ENCODE measurements around the gene NDUFS2.

The NDUFS2 gene

DNA sequence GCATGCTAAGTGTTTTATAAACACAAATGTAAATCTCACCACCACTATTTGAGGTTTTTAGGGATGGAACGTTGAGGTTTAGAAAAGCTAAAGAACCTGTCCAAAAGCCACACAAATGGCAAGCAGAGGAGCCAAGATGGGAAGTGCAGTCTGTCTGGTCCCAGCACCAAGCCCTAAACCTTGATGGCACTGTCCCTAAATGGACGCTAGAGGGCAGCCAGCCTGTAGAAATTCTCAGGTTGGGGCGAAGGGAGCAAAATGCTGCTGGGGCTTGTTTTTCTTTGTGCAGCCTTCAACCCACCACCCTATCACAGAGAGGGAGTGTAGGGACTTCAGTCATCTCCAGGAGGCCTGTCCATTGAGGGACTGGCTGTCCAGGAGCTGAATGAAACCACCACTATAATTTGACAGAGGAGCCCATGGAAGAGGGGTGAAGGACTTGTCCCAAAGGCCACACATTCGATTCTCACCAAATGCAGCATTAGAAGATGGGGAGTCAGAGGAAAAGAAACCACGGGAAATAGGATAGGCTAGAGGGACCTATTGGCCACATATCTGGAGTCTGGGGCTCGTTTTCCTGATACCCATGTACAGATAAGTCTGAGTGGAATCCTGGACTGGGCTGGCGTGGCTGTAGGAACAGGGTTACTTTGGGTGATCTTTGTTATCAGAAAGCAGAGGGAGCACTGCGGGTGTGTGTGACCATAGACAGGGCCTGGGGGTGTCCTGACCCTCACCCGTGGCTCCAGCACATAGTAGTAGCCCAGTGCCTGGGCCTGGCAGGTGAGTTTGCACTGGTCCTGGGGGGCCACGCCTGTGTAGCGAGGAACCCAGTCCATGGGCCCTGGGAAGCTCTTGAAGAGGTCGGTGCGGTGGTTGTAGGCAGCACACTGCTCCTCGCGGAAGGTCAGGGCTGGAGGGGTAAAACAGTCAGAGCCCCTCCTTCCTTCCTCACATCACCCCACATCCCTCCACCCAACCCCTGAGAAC, 9.4 kb upstream of the NDUFS2 start:
- peak; percentile 72 for TF ChIP-seq RAD21 (IDR thresholded peaks at IDR 0.05; ENCODE audit: low read depth)
- TF ChIP-seq CEBPB (IDR thresholded peaks at IDR 0.05) = no peak
- TF ChIP-seq, protein P1, sequence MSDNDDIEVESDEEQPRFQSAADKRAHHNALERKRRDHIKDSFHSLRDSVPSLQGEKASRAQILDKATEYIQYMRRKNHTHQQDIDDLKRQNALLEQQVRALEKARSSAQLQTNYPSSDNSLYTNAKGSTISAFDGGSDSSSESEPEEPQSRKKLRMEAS (IDR thresholded peaks at IDR 0.05) = no peak

DNA sequence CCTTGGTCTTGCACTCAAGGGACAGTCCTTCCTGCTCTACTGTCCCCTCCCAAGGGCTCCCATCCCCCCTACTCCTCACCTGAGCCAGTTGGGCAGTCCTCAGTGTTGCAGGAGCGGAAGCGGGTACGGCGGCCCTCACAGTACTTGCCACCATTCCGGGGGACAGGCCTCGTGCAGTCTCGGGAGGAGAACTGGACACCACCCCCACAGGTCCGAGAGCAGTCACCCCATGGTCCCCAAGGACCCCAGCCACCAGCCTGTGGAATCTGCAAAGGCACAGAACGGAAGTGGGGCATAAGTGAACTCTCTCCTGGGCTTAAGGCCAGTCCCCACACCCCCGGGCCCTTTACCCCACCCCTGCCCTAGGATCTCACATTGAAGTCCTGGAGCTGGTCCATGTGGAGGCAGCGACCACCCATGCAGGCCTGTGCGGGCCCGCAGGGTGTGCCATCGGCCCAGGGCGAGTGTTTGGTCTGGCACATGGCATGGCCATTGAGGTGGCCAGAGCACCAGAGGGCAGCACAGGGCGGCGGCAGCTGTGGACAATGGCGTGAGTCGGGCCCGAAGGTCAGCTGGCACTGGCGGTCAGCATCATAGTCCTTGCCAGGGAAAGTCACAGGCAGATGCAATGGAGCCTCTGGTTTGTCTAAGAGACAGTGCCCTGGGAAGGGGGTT, 8.5 kb upstream of the NDUFS2 start:
- TF ChIP-seq, protein P1 (IDR thresholded peaks at IDR 0.05) = no peak
- no peak for TF ChIP-seq ZBTB7A (IDR thresholded peaks at IDR 0.05; ENCODE audit: low read depth)

DNA sequence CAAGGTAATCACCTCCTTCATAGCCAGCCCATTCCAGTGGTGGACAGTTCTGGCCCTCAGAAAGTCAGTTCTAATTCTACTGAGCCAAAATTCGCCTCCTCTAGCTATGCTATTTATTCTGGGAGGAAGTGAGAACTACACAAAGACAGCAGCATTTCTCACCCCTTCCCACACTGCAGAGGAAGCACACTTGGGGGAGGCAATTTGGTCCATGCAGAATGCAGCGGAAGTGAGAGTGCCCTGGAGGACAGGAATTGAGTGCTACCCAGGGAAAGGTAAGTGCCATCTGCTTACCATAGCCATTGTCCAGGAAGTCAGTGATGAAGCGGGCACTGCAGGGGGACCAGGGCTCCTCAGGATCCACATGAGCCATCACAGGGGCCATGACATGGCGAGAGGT, 7.0 kb upstream of the NDUFS2 start:
- TF ChIP-seq CREB1 (IDR thresholded peaks at IDR 0.05; ENCODE audit: low read depth) = no peak
- TF ChIP-seq YY1 (IDR thresholded peaks at IDR 0.05; ENCODE audit: low read depth) = no peak
- TF ChIP-seq TAF1 (IDR thresholded peaks at IDR 0.05; ENCODE audit: low read depth) = no peak
- TF ChIP-seq, protein P1 (IDR thresholded peaks at IDR 0.05) = no peak
- TF ChIP-seq NFIC (IDR thresholded peaks at IDR 0.05) = no peak
- TF ChIP-seq, protein P2, sequence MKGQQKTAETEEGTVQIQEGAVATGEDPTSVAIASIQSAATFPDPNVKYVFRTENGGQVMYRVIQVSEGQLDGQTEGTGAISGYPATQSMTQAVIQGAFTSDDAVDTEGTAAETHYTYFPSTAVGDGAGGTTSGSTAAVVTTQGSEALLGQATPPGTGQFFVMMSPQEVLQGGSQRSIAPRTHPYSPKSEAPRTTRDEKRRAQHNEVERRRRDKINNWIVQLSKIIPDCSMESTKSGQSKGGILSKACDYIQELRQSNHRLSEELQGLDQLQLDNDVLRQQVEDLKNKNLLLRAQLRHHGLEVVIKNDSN (IDR thresholded peaks at IDR 0.05) = no peak
- TF ChIP-seq ZBTB7A (IDR thresholded peaks at IDR 0.05; ENCODE audit: low read depth) = no peak
- TF ChIP-seq EP300 (IDR thresholded peaks at IDR 0.05; ENCODE audit: borderline replicate concordance) = no peak
- TF ChIP-seq TEAD4 (IDR thresholded peaks at IDR 0.05) = no peak
- TF ChIP-seq EGR1 (IDR thresholded peaks at IDR 0.05) = no peak
- TF ChIP-seq, protein P3, sequence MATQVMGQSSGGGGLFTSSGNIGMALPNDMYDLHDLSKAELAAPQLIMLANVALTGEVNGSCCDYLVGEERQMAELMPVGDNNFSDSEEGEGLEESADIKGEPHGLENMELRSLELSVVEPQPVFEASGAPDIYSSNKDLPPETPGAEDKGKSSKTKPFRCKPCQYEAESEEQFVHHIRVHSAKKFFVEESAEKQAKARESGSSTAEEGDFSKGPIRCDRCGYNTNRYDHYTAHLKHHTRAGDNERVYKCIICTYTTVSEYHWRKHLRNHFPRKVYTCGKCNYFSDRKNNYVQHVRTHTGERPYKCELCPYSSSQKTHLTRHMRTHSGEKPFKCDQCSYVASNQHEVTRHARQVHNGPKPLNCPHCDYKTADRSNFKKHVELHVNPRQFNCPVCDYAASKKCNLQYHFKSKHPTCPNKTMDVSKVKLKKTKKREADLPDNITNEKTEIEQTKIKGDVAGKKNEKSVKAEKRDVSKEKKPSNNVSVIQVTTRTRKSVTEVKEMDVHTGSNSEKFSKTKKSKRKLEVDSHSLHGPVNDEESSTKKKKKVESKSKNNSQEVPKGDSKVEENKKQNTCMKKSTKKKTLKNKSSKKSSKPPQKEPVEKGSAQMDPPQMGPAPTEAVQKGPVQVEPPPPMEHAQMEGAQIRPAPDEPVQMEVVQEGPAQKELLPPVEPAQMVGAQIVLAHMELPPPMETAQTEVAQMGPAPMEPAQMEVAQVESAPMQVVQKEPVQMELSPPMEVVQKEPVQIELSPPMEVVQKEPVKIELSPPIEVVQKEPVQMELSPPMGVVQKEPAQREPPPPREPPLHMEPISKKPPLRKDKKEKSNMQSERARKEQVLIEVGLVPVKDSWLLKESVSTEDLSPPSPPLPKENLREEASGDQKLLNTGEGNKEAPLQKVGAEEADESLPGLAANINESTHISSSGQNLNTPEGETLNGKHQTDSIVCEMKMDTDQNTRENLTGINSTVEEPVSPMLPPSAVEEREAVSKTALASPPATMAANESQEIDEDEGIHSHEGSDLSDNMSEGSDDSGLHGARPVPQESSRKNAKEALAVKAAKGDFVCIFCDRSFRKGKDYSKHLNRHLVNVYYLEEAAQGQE (IDR thresholded peaks at IDR 0.05; ENCODE audit: low read depth) = no peak
- TF ChIP-seq FOXM1 (IDR thresholded peaks at IDR 0.05; ENCODE audit: borderline replicate concordance, low read depth) = no peak
- TF ChIP-seq CEBPB (IDR thresholded peaks at IDR 0.05) = no peak
- TF ChIP-seq RAD21 (IDR thresholded peaks at IDR 0.05; ENCODE audit: low read depth) = no peak
- TF ChIP-seq TCF12 (IDR thresholded peaks at IDR 0.05; ENCODE audit: low read depth) = no peak

DNA sequence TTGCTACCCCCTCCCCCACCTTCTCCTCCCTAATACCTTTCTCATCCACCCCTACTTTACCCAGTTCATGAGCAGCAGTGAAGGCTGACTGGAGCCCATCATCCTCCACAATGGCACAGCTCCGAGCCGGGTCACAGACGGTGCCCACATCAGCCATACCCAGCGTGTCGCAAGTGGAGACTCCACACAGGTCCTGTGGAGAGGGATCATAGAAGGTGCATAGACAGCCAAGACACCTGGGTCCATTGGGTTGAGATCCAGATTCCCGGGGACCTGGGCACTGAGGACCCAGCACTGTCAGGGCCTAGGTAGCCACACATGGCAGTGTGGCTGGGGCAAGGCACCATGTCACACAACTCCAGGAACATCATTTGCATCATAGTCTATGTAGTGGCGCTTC, 6.1 kb upstream of the NDUFS2 start:
- TF ChIP-seq FOXM1 (IDR thresholded peaks at IDR 0.05; ENCODE audit: borderline replicate concordance, low read depth) (no peak), CEBPB (IDR thresholded peaks at IDR 0.05) (no peak), NFIC (IDR thresholded peaks at IDR 0.05) (no peak), TEAD4 (IDR thresholded peaks at IDR 0.05) (no peak)

DNA sequence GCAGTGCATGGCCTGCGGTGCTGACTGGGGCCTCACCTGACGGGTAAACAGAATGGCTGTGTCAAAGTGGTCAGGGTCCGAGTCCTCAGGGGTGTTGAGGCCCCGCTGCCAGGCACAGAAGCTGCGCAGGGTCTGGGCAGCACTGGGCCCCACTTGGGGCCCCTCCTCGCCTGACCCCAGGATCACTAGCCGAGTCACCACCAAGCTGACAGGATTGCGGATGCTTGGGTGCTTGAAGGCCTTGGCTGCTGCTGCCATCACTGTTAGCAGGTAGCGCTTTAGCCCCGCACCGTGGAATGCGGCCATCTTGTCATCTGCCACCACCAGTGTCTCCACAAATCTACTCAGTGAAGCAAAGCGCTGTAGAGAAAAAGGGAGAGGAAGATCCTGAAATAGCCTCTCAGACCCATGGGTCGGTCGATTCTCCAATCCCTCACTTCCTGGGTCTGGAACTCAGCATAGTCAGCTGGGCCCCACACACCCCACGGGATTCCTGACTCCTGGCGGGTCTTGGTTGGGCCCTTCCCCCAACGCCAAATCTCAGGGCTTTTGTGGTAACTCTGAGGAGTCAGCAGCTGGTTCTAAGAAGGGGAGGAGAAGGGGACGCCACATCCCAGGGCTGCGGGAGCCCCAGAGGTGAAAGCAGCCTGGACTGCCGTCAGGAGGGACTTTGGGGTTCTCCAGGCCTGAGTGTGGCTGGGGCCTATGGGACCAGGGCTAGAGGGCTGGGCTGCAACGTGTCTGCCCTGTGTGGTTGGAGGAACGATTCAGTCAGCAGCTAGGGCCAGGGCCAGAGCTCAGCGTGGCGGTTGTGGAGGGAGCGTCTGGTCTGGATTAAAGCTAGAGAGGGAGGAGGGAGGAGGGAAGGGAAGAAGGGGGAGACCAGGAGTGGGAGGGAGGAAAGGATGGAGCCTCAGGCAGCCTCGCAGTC, 5.4 kb upstream of the NDUFS2 start:
- no peak for TF ChIP-seq TEAD4 (IDR thresholded peaks at IDR 0.05)
- no peak for TF ChIP-seq TCF12 (IDR thresholded peaks at IDR 0.05; ENCODE audit: low read depth)
- no peak for TF ChIP-seq FOXM1 (IDR thresholded peaks at IDR 0.05; ENCODE audit: borderline replicate concordance, low read depth)

DNA sequence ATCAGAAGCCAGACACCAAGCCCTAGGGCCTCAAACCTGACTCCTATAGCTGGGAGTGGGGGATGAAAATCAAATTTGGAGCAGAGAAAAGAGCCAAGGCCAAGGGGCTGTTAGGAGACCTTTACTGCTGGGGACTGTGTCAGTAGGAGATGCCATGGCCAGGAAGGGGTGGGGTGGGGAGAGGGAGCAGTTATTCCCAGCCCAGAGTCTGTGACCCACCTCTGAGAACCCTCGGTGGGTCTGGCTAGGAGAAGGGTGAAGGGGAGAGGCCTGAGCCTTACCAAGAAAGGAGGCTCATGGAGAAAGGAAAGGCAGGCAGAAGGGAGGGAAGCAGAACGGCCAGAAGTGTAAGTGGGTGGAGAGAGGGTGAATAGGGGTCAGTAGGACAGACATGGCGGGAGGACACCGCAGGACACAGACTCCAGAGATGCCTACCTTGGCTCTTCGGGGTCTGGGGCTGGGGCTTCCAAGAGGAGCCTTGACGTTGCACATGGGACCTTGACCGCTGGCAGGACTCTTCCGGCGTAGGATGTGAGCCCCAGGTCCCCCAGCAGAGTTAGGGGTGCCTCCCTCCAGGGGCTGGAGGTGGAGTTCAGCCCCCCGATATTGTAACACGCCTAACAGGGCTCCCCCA, 4.5 kb upstream of the NDUFS2 start:
- TF ChIP-seq EGR1 (IDR thresholded peaks at IDR 0.05) (no peak), RAD21 (IDR thresholded peaks at IDR 0.05; ENCODE audit: low read depth) (no peak), EP300 (IDR thresholded peaks at IDR 0.05; ENCODE audit: borderline replicate concordance) (no peak), YY1 (IDR thresholded peaks at IDR 0.05; ENCODE audit: low read depth) (no peak), ZBTB7A (IDR thresholded peaks at IDR 0.05; ENCODE audit: low read depth) (no peak), CEBPB (IDR thresholded peaks at IDR 0.05) (no peak), TEAD4 (IDR thresholded peaks at IDR 0.05) (no peak), TCF12 (IDR thresholded peaks at IDR 0.05; ENCODE audit: low read depth) (no peak), NFIC (IDR thresholded peaks at IDR 0.05) (no peak), CREB1 (IDR thresholded peaks at IDR 0.05; ENCODE audit: low read depth) (no peak)
- TF ChIP-seq, protein P2 (IDR thresholded peaks at IDR 0.05) = no peak
- TF ChIP-seq, protein P3 (IDR thresholded peaks at IDR 0.05; ENCODE audit: low read depth) = no peak

Measured in Ishikawa (cell line).